Stomach (tissue), 9 donors: ENCODE data around the gene SLC35G1. TPM values are rescaled to one million over a fixed set of nuclear protein-coding genes. Genes with fewer than 3 reads are reported as not detected.

ENCODE experiments used
- DNase-seq, 2 donors: peaks; one replicate each; pipeline versions ENCODE4 v3.0.0 to v3.0.0-alpha.2; 2013 to 2019
- H3K27ac ChIP-seq, 5 donors: fragments of 200-600 bp in 4 of 5; sonication (generic) in 4 of 5; one replicate each; pipeline ENCODE4 v1.5.1; 2013 to 2019; ENCODE audit warnings: mild to moderate bottlenecking in 1 of 5, moderate library complexity in 1 of 5
- H3K27me3 ChIP-seq, 3 donors: fragments of 200-600 bp; sonication (generic); one replicate each; pipeline ENCODE4 v1.5.1; 2017 to 2019; ENCODE audit warnings: mixed run types in 1 of 3
- H3K36me3 ChIP-seq, 4 donors: fragments of 200-600 bp; sonication (generic); 1 replicate in 3 of 4; 2 replicates in 1 of 4; pipeline ENCODE4 v1.5.1; 2016 to 2019
- H3K4me1 ChIP-seq, 4 donors: fragments of 200-600 bp; sonication (generic); one replicate each; pipeline ENCODE4 v1.5.1; 2016 to 2019
- H3K4me3 ChIP-seq, 4 donors: fragments of 200-600 bp; sonication (generic) in 3 of 4; one replicate each; pipeline ENCODE4 v1.5.1; 2016 to 2019; ENCODE audit warnings: mild to moderate bottlenecking in 1 of 4
- H3K9me3 ChIP-seq, 4 donors: fragments of 200-600 bp; sonication (generic); one replicate each; pipeline ENCODE4 v1.5.1; 2016 to 2019
- EP300 ChIP-seq: sonication (generic); formaldehyde crosslinking; IDR thresholded peaks from one replicate; pipeline ENCODE4 v1.6.1; 2017; ENCODE audit warnings: antibody characterized with exemption
- POLR2A ChIP-seq, 4 donors: fragments of 450-650 bp; IDR thresholded peaks; one replicate each; pipeline ENCODE4 v1.6.1; 2016; ENCODE audit warnings: antibody characterized with exemption in 4 of 4, control low read depth in 2 of 4, mild to moderate bottlenecking in 1 of 4, moderate library complexity in 1 of 4
- POLR2AphosphoS5 ChIP-seq, 3 donors: sonication (generic); formaldehyde crosslinking; IDR thresholded peaks; one replicate each; pipeline ENCODE4 v1.6.1; 2016; ENCODE audit warnings: antibody characterized with exemption in 3 of 3
- WGBS, 5 donors: extraction: QIAGEN DNeasy Blood & Tissue Kit in 3 of 5; methylation state at CpG; one replicate each; pipeline versions ENCODE4 v1.1.5 to v1.1.7; 2013 to 2018; 5-methylcytosine and 5-hydroxymethylcytosine counted together
- intact Hi-C: fragments of 100-400 bp; cut with DNase I; formaldehyde crosslinking; loops from one replicate; pipeline ENCODE4 v1.15.1; 2023; ENCODE audit warnings: low total_unique reads
- polyA plus RNA-seq, 3 donors: library from polyadenylated mRNA; stranded (reverse); fragments of 200-250 nt; gene quantifications; one replicate each; pipeline ENCODE4 v1.2.3, GENCODE V29; 2013
- total RNA-seq, 5 donors: library from RNA; depleted of rRNA; stranded (reverse); fragments of >200 nt; gene quantifications; one replicate each; pipeline versions ENCODE4 v1.1.0 to v1.2.3, GENCODE V29; 2014 to 2016
- TF ChIP-seq, protein P1 (sequence below), 7 experiments: fragments of 450-650 bp in 4 of 7; fragments of 200-600 bp in 3 of 7; sonication (generic) in 3 of 7; IDR thresholded peaks; one replicate each; pipeline ENCODE4 v1.5.1; 2016 to 2019; ENCODE audit warnings: antibody characterized with exemption in 7 of 7, control low read depth in 2 of 7, mild to moderate bottlenecking in 1 of 7
- donor health status: healthy with polysubstance abuse.
- donor health status: Bipolar disorder and iron deficiency.
- donor health status: healthy.

Gene SLC35G1
- total and polyA plus RNA-seq, 8 donors = 1.8 to 13.8 (median 4.5) TPM

DNA sequence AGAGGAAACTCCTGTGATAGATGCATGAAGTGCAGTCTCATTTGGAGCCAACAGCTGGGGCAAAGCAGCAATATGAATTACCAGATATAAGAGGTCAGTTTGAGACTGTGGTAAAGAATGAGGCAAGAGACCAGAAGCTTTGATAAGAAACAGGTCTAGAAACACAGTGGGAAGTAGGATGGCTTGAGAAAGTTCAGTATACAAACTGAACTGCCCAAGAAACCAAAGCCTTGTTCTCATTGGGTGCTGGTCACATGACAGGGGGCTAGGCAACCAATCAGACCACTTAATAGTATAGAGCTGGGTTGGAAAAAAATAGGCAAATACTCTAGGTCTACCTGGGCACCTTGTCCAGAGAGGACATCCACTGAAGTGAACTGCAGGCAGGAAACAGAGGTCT, 53.7 kb downstream of the SLC35G1 start:
- Histone ChIP-seq H3K4me3 (no peak overlapping the region), H3K27me3 (no peaks in the 10 kb centered on the region), H3K36me3 (no peaks in the 10 kb centered on the region), H3K4me1 (no peaks in the 10 kb centered on the region), H3K27ac (no peak overlapping the region), H3K9me3 (no peaks in the 10 kb centered on the region)
- intact Hi-C loops = no loop called here
- no peak for DNase-seq
- TF ChIP-seq POLR2A (IDR thresholded peaks at IDR 0.05) = no peak
- no peak for TF ChIP-seq POLR2AphosphoS5 (IDR thresholded peaks at IDR 0.05)
- TF ChIP-seq, protein P1, sequence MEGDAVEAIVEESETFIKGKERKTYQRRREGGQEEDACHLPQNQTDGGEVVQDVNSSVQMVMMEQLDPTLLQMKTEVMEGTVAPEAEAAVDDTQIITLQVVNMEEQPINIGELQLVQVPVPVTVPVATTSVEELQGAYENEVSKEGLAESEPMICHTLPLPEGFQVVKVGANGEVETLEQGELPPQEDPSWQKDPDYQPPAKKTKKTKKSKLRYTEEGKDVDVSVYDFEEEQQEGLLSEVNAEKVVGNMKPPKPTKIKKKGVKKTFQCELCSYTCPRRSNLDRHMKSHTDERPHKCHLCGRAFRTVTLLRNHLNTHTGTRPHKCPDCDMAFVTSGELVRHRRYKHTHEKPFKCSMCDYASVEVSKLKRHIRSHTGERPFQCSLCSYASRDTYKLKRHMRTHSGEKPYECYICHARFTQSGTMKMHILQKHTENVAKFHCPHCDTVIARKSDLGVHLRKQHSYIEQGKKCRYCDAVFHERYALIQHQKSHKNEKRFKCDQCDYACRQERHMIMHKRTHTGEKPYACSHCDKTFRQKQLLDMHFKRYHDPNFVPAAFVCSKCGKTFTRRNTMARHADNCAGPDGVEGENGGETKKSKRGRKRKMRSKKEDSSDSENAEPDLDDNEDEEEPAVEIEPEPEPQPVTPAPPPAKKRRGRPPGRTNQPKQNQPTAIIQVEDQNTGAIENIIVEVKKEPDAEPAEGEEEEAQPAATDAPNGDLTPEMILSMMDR (IDR thresholded peaks at IDR 0.05) = no peak
- TF ChIP-seq EP300 = no peak

DNA sequence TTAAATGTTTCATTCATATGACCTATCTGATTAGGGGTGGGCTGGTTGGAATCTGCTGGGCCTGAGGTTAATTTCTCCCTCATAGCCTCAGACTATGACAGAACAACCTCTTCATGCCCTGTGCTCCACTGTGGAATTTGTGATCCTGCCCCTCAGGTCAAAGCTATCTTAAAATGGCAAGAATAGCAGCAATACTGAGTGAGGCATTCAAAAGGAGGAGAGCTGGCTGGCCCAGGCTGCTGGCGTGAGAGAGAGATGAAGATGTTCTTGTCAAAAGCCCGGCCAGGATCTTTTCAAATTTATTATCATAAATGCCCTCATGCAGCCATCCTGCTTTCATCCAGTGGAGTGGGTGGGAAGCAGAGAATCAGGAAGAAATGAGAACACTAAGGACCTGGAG, 58.1 kb downstream of the SLC35G1 start:
- Histone ChIP-seq H3K9me3 (no peaks in the 10 kb centered on the region), H3K27me3 (no peaks in the 10 kb centered on the region), H3K36me3 (no peaks in the 10 kb centered on the region), H3K4me1 (no peaks in the 10 kb centered on the region), H3K27ac (no peak overlapping the region), H3K4me3 (no peak overlapping the region)
- 83 to 94% (median 88%) methylated on average over 2 of the region's 2 CpGs for WGBS, 5 donors
- intact Hi-C loops = no loop called here
- TF ChIP-seq, protein P1 (IDR thresholded peaks at IDR 0.05) = no peak
- TF ChIP-seq POLR2A (IDR thresholded peaks at IDR 0.05) (no peak), POLR2AphosphoS5 (IDR thresholded peaks at IDR 0.05) (no peak), EP300 (no peak)
- DNase-seq = no peak

Other genes with a start within 250 kb of the SLC35G1 start
- 10 to 100 TPM in 2 of 5 donors, 1 to 10 TPM in 3; 1.2 to 42.0 (median 5.3) TPM for gene FRA10AC1, start 191.4 kb upstream of the SLC35G1 start, total RNA-seq
- 10 to 100 TPM in 1 of 3 donors, 1 to 10 TPM in 2; 6.0 to 10.7 (median 9.5) TPM for gene FRA10AC1, start 191.4 kb upstream of the SLC35G1 start, polyA plus RNA-seq
- 1 to 10 TPM in 3 of 5 donors, not detected in 2; 1.4 to 7.2 (median 2.2) TPM for gene LGI1, start 136.0 kb upstream of the SLC35G1 start, total RNA-seq
- gene LGI1, start 136.0 kb upstream of the SLC35G1 start, polyA plus RNA-seq = 1 to 10 TPM in 1 of 3 donors, under 1 TPM in 2; 0.12 to 1.8 (median 0.63) TPM
- gene PLCE1, start 100.0 kb downstream of the SLC35G1 start, total RNA-seq = 10 to 100 TPM; 12.0 to 25.5 (median 19.2) TPM
- gene PLCE1, start 100.0 kb downstream of the SLC35G1 start, polyA plus RNA-seq = 1 to 10 TPM in 2 of 3 donors, under 1 TPM in 1; 0.98 to 5.3 (median 2.1) TPM